ENCODE measurements around the gene ITGB4. TPM values are rescaled to one million over a fixed set of nuclear protein-coding genes. Genes with fewer than 3 reads are reported as not detected.

ITGB4 gene
- total and polyA plus RNA-seq, 2 donors (not counting 3 experiments of a cell fraction or from before 2014, with no cell fraction given): 4.2 to 6.7 TPM

GRCh38 chr17:75785016-75785890 lies 64.0 kb downstream of the ITGB4 start:
- TSS peak; percentile 48 for BruUV-seq (replicated peaks)
- Histone ChIP-seq H3K9me3 (replicated peaks; ENCODE audit: control insufficient read depth, insufficient read depth, low read length) (no peaks in the 10 kb centered on the region), H2AFZ (ENCODE audit: low read depth, low read length) (peak overlapping the region; percentile 24), H3K9me1 (replicated peaks; ENCODE audit: control insufficient read depth, extremely low read depth, insufficient read depth, low read length) (no peaks in the 10 kb centered on the region), H3K4me1 (ENCODE audit: control insufficient read depth, extremely low read depth, insufficient read depth, low read length) (peaks cover 29% of the 10 kb centered on the region), H3K79me2 (ENCODE audit: control insufficient read depth, insufficient read depth, low read length) (peaks cover 23% of the 10 kb centered on the region), H4K20me1 (replicated peaks; ENCODE audit: control insufficient read depth, extremely low read depth, insufficient read depth, low read length) (no peaks in the 10 kb centered on the region), H3K27ac (ENCODE audit: insufficient read depth, low read depth, low read length) (peak overlapping the region; percentile 88), H3K9ac (replicated peaks; ENCODE audit: extremely low read depth, insufficient read depth, low read length) (peak overlapping the region; percentile 83), H3K4me2 (ENCODE audit: insufficient read depth, low read length) (peak overlapping the region; percentile 80), H3K4me3 (replicated peaks in 1 of 3; ENCODE audit: insufficient read depth in 1 of 3, low read depth in 1 of 3, low read length in 3 of 3) (peak overlapping the region in 2 of 3 experiments; percentile 32 to 55), H3K27me3 (ENCODE audit: control insufficient read depth in 2 of 2, insufficient read depth in 2 of 2, low read length in 2 of 2) (no peaks in the 10 kb centered on the region), H3K36me3 (ENCODE audit: control insufficient read depth in 2 of 2, extremely low read depth in 1 of 2, insufficient read depth in 2 of 2, low read length in 2 of 2) (no peaks in the 10 kb centered on the region)
- dilution Hi-C loops (cut with MboI; ENCODE audit: extremely low pct_ligation_motif_present, low sequenced_read_pairs): no loop called here
- TF ChIP-seq MAX (IDR thresholded peaks at IDR 0.05; ENCODE audit: insufficient read depth, insufficient read length) (peak; percentile 36), GATA2 (IDR thresholded peaks at IDR 0.05; ENCODE audit: insufficient read depth, insufficient read length, low read depth, low read length) (no peak), MYC (IDR thresholded peaks at IDR 0.05; ENCODE audit: low read depth, low read length) (peak; percentile 79), POLR2AphosphoS5 (IDR thresholded peaks at IDR 0.05; ENCODE audit: insufficient read depth, low read depth, low read length) (peak; percentile 92), FOS (IDR thresholded peaks at IDR 0.05; ENCODE audit: borderline replicate concordance, insufficient read depth, low read length) (peak; percentile 65), EZH2 (IDR thresholded peaks at IDR 0.05; ENCODE audit: borderline replicate concordance, low read depth, low read length, severe bottlenecking) (no peak), JUN (IDR thresholded peaks at IDR 0.05; ENCODE audit: borderline replicate concordance, insufficient read depth, insufficient read length, low read depth) (peak; percentile 21), POLR2A (IDR thresholded peaks at IDR 0.05; ENCODE audit: low read depth, low read length) (peak; percentile 83)
- ChIA-PET CTCF (interaction anchor here (1.0 to 5.7 kb wide), 4 partner anchors 9 to 63 kb away, joined by 3 to 73 read pairs (median 6); no protein-coding TSS in a partner anchor), POLR2A (interaction anchor here (1.4 kb wide), 1 partner anchor 9 kb away, joined by 5 read pairs; no protein-coding TSS in a partner anchor)
- FAIRE-seq (no peak), DNase-seq (ENCODE audit: low read depth, low spot score) (no peak)
- intact Hi-C loops (cut with micrococcal nuclease): loop anchor here (2.0 kb wide), 2 partner anchors 70 to 194 kb away; partner anchors contain the start of genes ACOX1, TEN1 and WBP2
